HL-60 (cell line): ENCODE data around the gene CTSH.

Experiments
- DNase-seq, 2 experiments: peaks; one replicate each; pipeline ENCODE4 v3.0.0-alpha.2; 2010 to 2020; ENCODE audit warnings: low read depth in 1 of 2, low spot score in 1 of 2
- H3K27ac ChIP-seq: fragments of 250-450 bp; sonication (Bioruptor Pico); replicated peaks from 2 replicates; pipeline ENCODE4 v1.5.1; 2020; ENCODE audit warnings: mild to moderate bottlenecking, moderate library complexity
- H3K27me3 ChIP-seq: fragments of 250-450 bp; sonication (Bioruptor Pico); 2 replicates; pipeline ENCODE4 v1.5.1; 2021; ENCODE audit warnings: mild to moderate bottlenecking, moderate library complexity; ENCODE audit not compliant: insufficient read depth, poor library complexity, severe bottlenecking
- H3K4me3 ChIP-seq: replicated peaks from 2 replicates; pipeline ENCODE4 v1.5.1; 2011; ENCODE audit warnings: mild to moderate bottlenecking, control low read depth, low read length; ENCODE audit not compliant: insufficient read depth
- GABPA ChIP-seq: IDR thresholded peaks from 2 replicates; pipeline ENCODE4 v1.6.1; 2012; ENCODE audit warnings: low read depth
- POLR2AphosphoS5 ChIP-seq: IDR thresholded peaks from 2 replicates; pipeline ENCODE4 v1.6.1; 2012; ENCODE audit warnings: low read depth
- SPI1 ChIP-seq: IDR thresholded peaks from 2 replicates; pipeline ENCODE4 v1.6.1; 2012; ENCODE audit warnings: low read depth, mild to moderate bottlenecking, borderline replicate concordance
- TF ChIP-seq, protein P1 (sequence below): IDR thresholded peaks from 2 replicates; pipeline ENCODE4 v1.6.1; 2012; ENCODE audit warnings: low read depth; ENCODE audit not compliant: insufficient replicate concordance
- TF ChIP-seq, protein P2 (sequence below): IDR thresholded peaks from one replicate; pipeline ENCODE4 v1.5.1; 2011; ENCODE audit warnings: low read length, control low read depth, inconsistent platforms; ENCODE audit not compliant: insufficient read depth

The CTSH gene

DNA sequence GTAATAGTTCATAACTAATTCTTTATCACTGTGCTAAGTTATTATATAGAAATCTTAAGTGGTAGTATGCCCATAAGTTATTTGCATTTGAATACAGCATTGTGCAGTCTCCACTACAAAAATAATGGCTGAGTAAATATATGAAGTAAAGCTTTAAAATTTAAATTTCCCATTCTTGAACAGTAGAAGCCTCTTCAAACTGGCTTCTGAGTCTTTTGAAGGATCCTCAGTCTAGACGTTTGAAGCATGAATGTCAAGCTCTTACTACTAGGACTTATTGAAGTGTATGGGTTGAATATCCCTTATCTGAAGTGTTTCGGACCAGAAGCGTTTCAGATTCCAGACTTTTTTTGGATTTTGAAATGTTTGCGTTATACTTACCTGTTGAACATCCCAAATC lies 55.8 kb downstream of the CTSH start:
- Histone ChIP-seq H3K27ac (no peak overlapping the region), H3K27me3 (no peaks in the 10 kb centered on the region), H3K4me3 (no peak overlapping the region)
- TF ChIP-seq, protein P1, sequence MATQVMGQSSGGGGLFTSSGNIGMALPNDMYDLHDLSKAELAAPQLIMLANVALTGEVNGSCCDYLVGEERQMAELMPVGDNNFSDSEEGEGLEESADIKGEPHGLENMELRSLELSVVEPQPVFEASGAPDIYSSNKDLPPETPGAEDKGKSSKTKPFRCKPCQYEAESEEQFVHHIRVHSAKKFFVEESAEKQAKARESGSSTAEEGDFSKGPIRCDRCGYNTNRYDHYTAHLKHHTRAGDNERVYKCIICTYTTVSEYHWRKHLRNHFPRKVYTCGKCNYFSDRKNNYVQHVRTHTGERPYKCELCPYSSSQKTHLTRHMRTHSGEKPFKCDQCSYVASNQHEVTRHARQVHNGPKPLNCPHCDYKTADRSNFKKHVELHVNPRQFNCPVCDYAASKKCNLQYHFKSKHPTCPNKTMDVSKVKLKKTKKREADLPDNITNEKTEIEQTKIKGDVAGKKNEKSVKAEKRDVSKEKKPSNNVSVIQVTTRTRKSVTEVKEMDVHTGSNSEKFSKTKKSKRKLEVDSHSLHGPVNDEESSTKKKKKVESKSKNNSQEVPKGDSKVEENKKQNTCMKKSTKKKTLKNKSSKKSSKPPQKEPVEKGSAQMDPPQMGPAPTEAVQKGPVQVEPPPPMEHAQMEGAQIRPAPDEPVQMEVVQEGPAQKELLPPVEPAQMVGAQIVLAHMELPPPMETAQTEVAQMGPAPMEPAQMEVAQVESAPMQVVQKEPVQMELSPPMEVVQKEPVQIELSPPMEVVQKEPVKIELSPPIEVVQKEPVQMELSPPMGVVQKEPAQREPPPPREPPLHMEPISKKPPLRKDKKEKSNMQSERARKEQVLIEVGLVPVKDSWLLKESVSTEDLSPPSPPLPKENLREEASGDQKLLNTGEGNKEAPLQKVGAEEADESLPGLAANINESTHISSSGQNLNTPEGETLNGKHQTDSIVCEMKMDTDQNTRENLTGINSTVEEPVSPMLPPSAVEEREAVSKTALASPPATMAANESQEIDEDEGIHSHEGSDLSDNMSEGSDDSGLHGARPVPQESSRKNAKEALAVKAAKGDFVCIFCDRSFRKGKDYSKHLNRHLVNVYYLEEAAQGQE = no peak
- TF ChIP-seq SPI1 (no peak), POLR2AphosphoS5 (no peak), GABPA (no peak)
- TF ChIP-seq, protein P2, sequence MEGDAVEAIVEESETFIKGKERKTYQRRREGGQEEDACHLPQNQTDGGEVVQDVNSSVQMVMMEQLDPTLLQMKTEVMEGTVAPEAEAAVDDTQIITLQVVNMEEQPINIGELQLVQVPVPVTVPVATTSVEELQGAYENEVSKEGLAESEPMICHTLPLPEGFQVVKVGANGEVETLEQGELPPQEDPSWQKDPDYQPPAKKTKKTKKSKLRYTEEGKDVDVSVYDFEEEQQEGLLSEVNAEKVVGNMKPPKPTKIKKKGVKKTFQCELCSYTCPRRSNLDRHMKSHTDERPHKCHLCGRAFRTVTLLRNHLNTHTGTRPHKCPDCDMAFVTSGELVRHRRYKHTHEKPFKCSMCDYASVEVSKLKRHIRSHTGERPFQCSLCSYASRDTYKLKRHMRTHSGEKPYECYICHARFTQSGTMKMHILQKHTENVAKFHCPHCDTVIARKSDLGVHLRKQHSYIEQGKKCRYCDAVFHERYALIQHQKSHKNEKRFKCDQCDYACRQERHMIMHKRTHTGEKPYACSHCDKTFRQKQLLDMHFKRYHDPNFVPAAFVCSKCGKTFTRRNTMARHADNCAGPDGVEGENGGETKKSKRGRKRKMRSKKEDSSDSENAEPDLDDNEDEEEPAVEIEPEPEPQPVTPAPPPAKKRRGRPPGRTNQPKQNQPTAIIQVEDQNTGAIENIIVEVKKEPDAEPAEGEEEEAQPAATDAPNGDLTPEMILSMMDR = no peak
- no peak for DNase-seq

DNA sequence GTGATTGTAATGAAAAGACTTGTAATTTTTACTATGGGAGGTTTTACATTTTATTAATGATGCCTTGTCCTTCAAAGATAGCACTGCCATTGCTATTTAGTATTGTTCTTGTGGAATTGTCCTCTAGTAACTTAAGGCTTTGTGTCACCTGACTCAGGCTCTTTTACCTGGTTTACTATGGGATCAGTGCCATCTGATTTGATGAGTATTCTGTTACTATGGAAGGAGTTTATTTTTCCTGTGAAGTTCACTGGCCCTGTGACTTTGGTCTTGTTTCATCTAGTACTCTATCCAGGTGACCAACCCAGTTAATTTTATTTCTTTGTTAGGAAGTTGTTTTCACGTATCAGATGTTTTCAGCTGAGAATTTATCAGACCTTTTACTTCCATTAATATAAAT lies 63.2 kb downstream of the CTSH start:
- DNase-seq = no peak
- TF ChIP-seq, protein P1 = no peak
- no peak for TF ChIP-seq POLR2AphosphoS5
- TF ChIP-seq GABPA = no peak
- no peak for TF ChIP-seq SPI1
- TF ChIP-seq, protein P2 = no peak
- H3K27me3 ChIP-seq = no peaks in the 10 kb centered on the region
- no peak overlapping the region for H3K27ac ChIP-seq
- no peak overlapping the region for H3K4me3 ChIP-seq

DNA sequence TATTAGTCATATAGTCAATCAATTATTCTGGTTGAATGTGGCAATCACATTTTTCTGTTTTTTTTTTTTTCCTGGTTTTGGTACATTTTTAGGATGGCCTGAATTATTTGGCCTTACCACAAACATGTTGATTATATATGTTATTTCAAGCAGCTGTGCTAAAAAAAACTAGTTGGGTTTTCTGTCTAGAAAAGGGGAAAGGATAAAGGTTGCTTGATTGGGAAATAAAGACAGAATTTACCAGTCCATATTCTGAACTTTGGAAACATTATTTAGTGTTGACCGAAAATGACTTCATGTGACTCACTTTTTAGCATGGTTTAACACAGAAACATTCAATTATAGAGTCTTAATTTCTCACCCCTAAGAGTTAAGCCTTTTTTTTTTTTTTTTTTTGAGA lies 64.0 kb downstream of the CTSH start:
- H3K4me3 ChIP-seq = no peak overlapping the region
- no peak overlapping the region for H3K27ac ChIP-seq
- TF ChIP-seq, protein P2 = no peak
- no peak for TF ChIP-seq GABPA
- no peak for TF ChIP-seq POLR2AphosphoS5
- TF ChIP-seq SPI1 = no peak
- TF ChIP-seq, protein P1 = no peak
- DNase-seq = no peak
- H3K27me3 ChIP-seq = no peaks in the 10 kb centered on the region
